Measurements from ENCODE around the gene ACTMAP.

DNA sequence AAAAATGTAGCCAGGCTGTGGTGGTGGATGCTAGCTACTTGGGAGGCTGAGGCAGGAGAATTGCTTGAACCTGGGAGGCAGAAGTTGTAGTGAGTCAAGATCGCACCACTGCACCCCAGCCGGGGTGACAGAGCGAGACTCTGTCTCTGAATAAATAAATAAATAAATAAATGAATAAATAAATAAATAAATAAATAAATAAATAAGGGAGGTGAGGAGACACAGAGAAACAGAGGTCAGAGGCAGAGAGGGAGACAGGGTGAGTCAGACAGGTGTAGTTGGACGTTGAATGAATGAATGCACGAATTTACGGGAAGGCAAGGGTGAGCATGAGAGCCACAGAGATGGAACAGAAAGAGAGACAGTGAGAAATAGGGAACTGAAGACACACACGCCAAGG, 30.9 kb upstream of the ACTMAP start:
- no peak for TF ChIP-seq POLR2A (IDR thresholded peaks at IDR 0.05)
- no peak for TF ChIP-seq CTCF (IDR thresholded peaks at IDR 0.05 in 4 of 5, conservative IDR thresholded peaks at IDR 0.05 in 1 of 5)

Measured in gastrocnemius medialis (tissue), 4 donors.